Measurements from ENCODE around the gene PDE11A. TPM values are rescaled to one million over a fixed set of nuclear protein-coding genes. Genes with fewer than 3 reads are reported as not detected.

PDE11A gene
- total RNA-seq, 1 experiment from 2014 or later: not detected

- no peak for TF ChIP-seq CTCF (IDR thresholded peaks at IDR 0.05; ENCODE audit: unreplicated experiment)
- Mint-ChIP-seq H3K4me1 (ENCODE audit: insufficient read depth, unreplicated experiment) (no peaks in the 10 kb centered on the region), H3K36me3 (ENCODE audit: insufficient read depth, unreplicated experiment) (no peaks in the 10 kb centered on the region), H3K4me3 (ENCODE audit: unreplicated experiment) (no peak overlapping the region), H3K27ac (ENCODE audit: low read depth, unreplicated experiment) (no peak overlapping the region), H3K27me3 (ENCODE audit: insufficient read depth, unreplicated experiment) (no peaks in the 10 kb centered on the region), H3K9me3 (ENCODE audit: unreplicated experiment) (peaks cover 7% of the 10 kb centered on the region)
- DNase-seq (ENCODE audit: unreplicated experiment): peak; percentile 32
- BruUV-seq (replicated peaks): no TSS peak
- CTCF ChIA-PET: no interaction called here
- intact Hi-C loops (cut with micrococcal nuclease): no loop called here
- POLR2A ChIA-PET: interaction anchor here (1.1 kb wide), 1 partner anchor 10 kb away, joined by 4 read pairs; no protein-coding TSS in a partner anchor
These were observed 141.7 kb downstream of the PDE11A start for GRCh38 chr2:177930916-177931315.

GRCh38 chr2:177929662-177930522 is 142.7 kb downstream of the PDE11A start:
- CTCF ChIA-PET: interaction anchor here (0.6 to 0.8 kb wide), 3 partner anchors 129 to 1217 kb away, joined by 3 to 4 read pairs (median 3); no protein-coding TSS in a partner anchor
- H3K9me3 Mint-ChIP-seq (ENCODE audit: unreplicated experiment): peaks cover 7% of the 10 kb centered on the region
- no peak for TF ChIP-seq CTCF (IDR thresholded peaks at IDR 0.05; ENCODE audit: unreplicated experiment)
- intact Hi-C loops (cut with micrococcal nuclease): no loop called here
- H3K27ac Mint-ChIP-seq (ENCODE audit: low read depth, unreplicated experiment): no peak overlapping the region
- POLR2A ChIA-PET: interaction anchor here (0.7 to 1.1 kb wide), 3 partner anchors 11 to 42 kb away, joined by 3 to 4 read pairs (median 3); no protein-coding TSS in a partner anchor
- no peaks in the 10 kb centered on the region for H3K27me3 Mint-ChIP-seq (ENCODE audit: insufficient read depth, unreplicated experiment)
- BruUV-seq (replicated peaks): no TSS peak
- H3K36me3 Mint-ChIP-seq (ENCODE audit: insufficient read depth, unreplicated experiment): no peaks in the 10 kb centered on the region
- peak; percentile 37 for DNase-seq (ENCODE audit: unreplicated experiment)
- H3K4me3 Mint-ChIP-seq (ENCODE audit: unreplicated experiment): no peak overlapping the region
- H3K4me1 Mint-ChIP-seq (ENCODE audit: insufficient read depth, unreplicated experiment): no peaks in the 10 kb centered on the region

GRCh38 chr2:177923323-177923722 is 149.3 kb downstream of the PDE11A start:
- intact Hi-C loops (cut with micrococcal nuclease): no loop called here
- DNase-seq (ENCODE audit: unreplicated experiment): no peak
- H3K4me3 Mint-ChIP-seq (ENCODE audit: unreplicated experiment): no peak overlapping the region
- H3K4me1 Mint-ChIP-seq (ENCODE audit: insufficient read depth, unreplicated experiment): no peaks in the 10 kb centered on the region
- H3K36me3 Mint-ChIP-seq (ENCODE audit: insufficient read depth, unreplicated experiment): no peaks in the 10 kb centered on the region
- ChIA-PET POLR2A (no interaction called here), CTCF (interaction anchor here (0.9 kb wide), 1 partner anchor 60 kb away, joined by 3 read pairs; no protein-coding TSS in a partner anchor)
- TF ChIP-seq CTCF (IDR thresholded peaks at IDR 0.05; ENCODE audit: unreplicated experiment): no peak
- no peaks in the 10 kb centered on the region for H3K9me3 Mint-ChIP-seq (ENCODE audit: unreplicated experiment)
- no TSS peak for BruUV-seq (replicated peaks)
- no peak overlapping the region for H3K27ac Mint-ChIP-seq (ENCODE audit: low read depth, unreplicated experiment)
- H3K27me3 Mint-ChIP-seq (ENCODE audit: insufficient read depth, unreplicated experiment): no peaks in the 10 kb centered on the region

- H3K9me3 Mint-ChIP-seq (ENCODE audit: unreplicated experiment): no peaks in the 10 kb centered on the region
- POLR2A ChIA-PET: no interaction called here
- CTCF ChIA-PET: no interaction called here
- no peak overlapping the region for H3K27ac Mint-ChIP-seq (ENCODE audit: low read depth, unreplicated experiment)
- H3K27me3 Mint-ChIP-seq (ENCODE audit: insufficient read depth, unreplicated experiment): no peaks in the 10 kb centered on the region
- DNase-seq (ENCODE audit: unreplicated experiment): no peak
- H3K36me3 Mint-ChIP-seq (ENCODE audit: insufficient read depth, unreplicated experiment): no peaks in the 10 kb centered on the region
- TF ChIP-seq CTCF (IDR thresholded peaks at IDR 0.05; ENCODE audit: unreplicated experiment): no peak
- intact Hi-C loops (cut with micrococcal nuclease): no loop called here
- no peaks in the 10 kb centered on the region for H3K4me1 Mint-ChIP-seq (ENCODE audit: insufficient read depth, unreplicated experiment)
- no peak overlapping the region for H3K4me3 Mint-ChIP-seq (ENCODE audit: unreplicated experiment)
- BruUV-seq (replicated peaks): no TSS peak
These were observed 150.9 kb downstream of the PDE11A start for GRCh38 chr2:177921726-177922125.

Data from MCF 10A (cell line).